ENCODE measurements around the gene RANBP2. TPM values are rescaled to one million over a fixed set of nuclear protein-coding genes. Genes with fewer than 3 reads are reported as not detected.

Gene RANBP2
- total RNA-seq, 4 donors from 2014 or later: 24.7 to 64.5 (median 52.5) TPM

DNA sequence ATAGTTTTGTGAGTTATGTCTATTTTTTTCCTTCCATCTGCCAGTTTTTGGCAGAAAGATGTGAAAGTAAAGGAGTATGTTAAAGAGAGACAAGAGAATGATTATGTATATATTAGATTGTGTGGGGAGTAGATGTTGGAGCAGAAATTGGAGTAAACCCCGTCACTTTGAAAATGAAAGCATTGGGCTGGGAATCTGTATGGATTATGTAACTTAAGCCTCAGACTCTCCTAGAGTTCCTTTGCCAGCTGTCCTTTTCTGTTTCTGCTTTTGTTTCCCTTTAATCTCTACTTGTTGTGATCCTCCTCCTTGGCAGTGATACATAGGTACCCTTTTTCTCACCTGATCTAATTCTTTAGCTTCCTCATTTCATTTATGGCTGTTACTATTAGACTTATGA lies 86.5 kb downstream of the RANBP2 start:
- in situ Hi-C loops (cut with MboI; ENCODE audit: low pct_ligation_motif_present in 1 of 4, low pct_unique_long_range_greater_than_20kb in 1 of 4, low sequenced_read_pairs in 3 of 4) (no loop called here), intact Hi-C loops (cut with DNase I; ENCODE audit: low total_unique reads) (no loop called here)
- 77 to 83% methylated on average over 1 of the region's 1 CpG for WGBS, 2 donors (ENCODE audit: low coverage in 1 of 2)
- Histone ChIP-seq H3K27ac (no peak overlapping the region), H3K36me3 (peaks cover 0 to 5% (median 0%) of the 10 kb centered on the region in 4 donors), H3K9me3 (peaks cover 0 to 18% of the 10 kb centered on the region in 2 donors), H3K27me3 (no peaks in the 10 kb centered on the region), H3K4me1 (no peaks in the 10 kb centered on the region), H3K4me3 (no peak overlapping the region)
- DNase-seq: no peak
- TF ChIP-seq POLR2AphosphoS5 (IDR thresholded peaks at IDR 0.05): no peak
- TF ChIP-seq, protein P1, sequence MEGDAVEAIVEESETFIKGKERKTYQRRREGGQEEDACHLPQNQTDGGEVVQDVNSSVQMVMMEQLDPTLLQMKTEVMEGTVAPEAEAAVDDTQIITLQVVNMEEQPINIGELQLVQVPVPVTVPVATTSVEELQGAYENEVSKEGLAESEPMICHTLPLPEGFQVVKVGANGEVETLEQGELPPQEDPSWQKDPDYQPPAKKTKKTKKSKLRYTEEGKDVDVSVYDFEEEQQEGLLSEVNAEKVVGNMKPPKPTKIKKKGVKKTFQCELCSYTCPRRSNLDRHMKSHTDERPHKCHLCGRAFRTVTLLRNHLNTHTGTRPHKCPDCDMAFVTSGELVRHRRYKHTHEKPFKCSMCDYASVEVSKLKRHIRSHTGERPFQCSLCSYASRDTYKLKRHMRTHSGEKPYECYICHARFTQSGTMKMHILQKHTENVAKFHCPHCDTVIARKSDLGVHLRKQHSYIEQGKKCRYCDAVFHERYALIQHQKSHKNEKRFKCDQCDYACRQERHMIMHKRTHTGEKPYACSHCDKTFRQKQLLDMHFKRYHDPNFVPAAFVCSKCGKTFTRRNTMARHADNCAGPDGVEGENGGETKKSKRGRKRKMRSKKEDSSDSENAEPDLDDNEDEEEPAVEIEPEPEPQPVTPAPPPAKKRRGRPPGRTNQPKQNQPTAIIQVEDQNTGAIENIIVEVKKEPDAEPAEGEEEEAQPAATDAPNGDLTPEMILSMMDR (IDR thresholded peaks at IDR 0.05): no peak
- TF ChIP-seq POLR2A (IDR thresholded peaks at IDR 0.05): no peak
- no peak for TF ChIP-seq EP300 (IDR thresholded peaks at IDR 0.05; ENCODE audit: low read depth)

DNA sequence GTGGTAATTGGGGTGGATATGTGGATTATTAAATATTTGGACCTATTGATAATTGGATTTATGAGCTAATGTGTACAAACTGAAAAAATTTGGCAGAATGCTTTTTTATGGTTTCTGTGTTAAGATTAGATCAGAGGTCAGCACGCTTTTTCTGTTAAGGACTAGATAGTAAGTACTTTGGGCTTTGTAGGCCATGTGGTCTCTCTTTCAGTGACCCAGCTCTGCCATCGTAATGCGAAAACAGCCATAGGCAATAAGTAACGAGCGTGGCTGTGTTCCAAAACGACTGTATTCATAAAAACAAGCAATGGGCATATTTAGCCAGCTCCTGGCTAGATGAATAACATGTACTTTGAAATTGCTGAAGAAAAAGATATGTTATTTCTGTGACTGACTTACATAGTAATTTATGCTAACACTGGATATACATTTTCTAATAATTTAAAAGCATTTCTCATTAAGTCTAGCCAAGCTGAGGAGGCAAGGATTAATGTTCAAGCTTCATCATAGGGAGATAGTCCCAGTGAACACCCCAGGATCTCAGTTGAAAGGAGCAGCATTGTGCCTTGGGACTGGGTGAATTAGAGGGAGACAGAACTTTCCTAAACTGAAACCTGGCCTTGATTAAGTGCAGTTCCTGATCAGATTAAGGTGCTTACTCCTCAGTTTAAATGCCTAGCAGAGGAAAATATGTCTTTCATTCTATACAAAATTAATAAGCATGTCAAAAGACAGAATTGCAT lies 87.3 kb downstream of the RANBP2 start:
- no peak for DNase-seq
- Histone ChIP-seq H3K4me1 (no peaks in the 10 kb centered on the region), H3K9me3 (peaks cover 0 to 18% of the 10 kb centered on the region in 2 donors), H3K36me3 (peaks cover 0 to 5% (median 0%) of the 10 kb centered on the region in 4 donors), H3K4me3 (no peak overlapping the region), H3K27me3 (no peaks in the 10 kb centered on the region), H3K27ac (no peak overlapping the region)
- TF ChIP-seq POLR2A (IDR thresholded peaks at IDR 0.05) (no peak), EP300 (IDR thresholded peaks at IDR 0.05; ENCODE audit: low read depth) (no peak), POLR2AphosphoS5 (IDR thresholded peaks at IDR 0.05) (no peak)
- TF ChIP-seq, protein P1 (IDR thresholded peaks at IDR 0.05): no peak
- in situ Hi-C loops (cut with MboI; ENCODE audit: low pct_ligation_motif_present in 1 of 4, low pct_unique_long_range_greater_than_20kb in 1 of 4, low sequenced_read_pairs in 3 of 4): no loop called here
- WGBS, 2 donors (ENCODE audit: low coverage in 1 of 2): 87 to 91% methylated on average over 6 of the region's 6 CpGs
- intact Hi-C loops (cut with DNase I; ENCODE audit: low total_unique reads): no loop called here

DNA sequence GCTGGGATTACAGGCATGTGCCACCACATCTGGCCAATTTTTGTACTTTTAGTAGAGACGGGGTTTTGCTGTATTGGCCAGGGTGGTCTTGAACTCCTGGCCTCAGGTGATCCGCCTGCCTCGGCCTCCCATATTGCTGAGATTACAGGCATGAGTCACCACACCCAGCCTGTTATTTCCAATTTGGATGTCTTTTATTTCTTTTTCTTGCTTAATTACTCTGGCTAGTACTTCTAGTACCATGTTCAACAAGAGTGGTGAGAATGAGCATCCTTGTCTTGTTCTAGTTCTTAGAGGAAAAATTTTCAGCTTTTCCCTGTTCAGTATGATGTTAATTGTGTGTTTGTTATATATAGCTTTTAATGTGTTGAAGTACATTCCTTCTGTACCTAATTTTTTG lies 90.7 kb downstream of the RANBP2 start:
- 91 to 100% methylated on average over 1 to 3 of the region's 3 CpGs for WGBS, 2 donors (ENCODE audit: low coverage in 1 of 2)
- Histone ChIP-seq H3K36me3 (peaks cover 0 to 5% (median 1%) of the 10 kb centered on the region in 4 donors), H3K4me3 (no peak overlapping the region), H3K9me3 (peaks cover 0 to 18% of the 10 kb centered on the region in 2 donors), H3K27me3 (no peaks in the 10 kb centered on the region), H3K27ac (no peak overlapping the region), H3K4me1 (no peaks in the 10 kb centered on the region)
- no peak for DNase-seq
- intact Hi-C loops (cut with DNase I; ENCODE audit: low total_unique reads) (no loop called here), in situ Hi-C loops (cut with MboI; ENCODE audit: low pct_ligation_motif_present in 1 of 4, low pct_unique_long_range_greater_than_20kb in 1 of 4, low sequenced_read_pairs in 3 of 4) (no loop called here)
- TF ChIP-seq, protein P1 (IDR thresholded peaks at IDR 0.05): no peak
- TF ChIP-seq POLR2AphosphoS5 (IDR thresholded peaks at IDR 0.05) (no peak), EP300 (IDR thresholded peaks at IDR 0.05; ENCODE audit: low read depth) (no peak), POLR2A (IDR thresholded peaks at IDR 0.05) (no peak)

DNA sequence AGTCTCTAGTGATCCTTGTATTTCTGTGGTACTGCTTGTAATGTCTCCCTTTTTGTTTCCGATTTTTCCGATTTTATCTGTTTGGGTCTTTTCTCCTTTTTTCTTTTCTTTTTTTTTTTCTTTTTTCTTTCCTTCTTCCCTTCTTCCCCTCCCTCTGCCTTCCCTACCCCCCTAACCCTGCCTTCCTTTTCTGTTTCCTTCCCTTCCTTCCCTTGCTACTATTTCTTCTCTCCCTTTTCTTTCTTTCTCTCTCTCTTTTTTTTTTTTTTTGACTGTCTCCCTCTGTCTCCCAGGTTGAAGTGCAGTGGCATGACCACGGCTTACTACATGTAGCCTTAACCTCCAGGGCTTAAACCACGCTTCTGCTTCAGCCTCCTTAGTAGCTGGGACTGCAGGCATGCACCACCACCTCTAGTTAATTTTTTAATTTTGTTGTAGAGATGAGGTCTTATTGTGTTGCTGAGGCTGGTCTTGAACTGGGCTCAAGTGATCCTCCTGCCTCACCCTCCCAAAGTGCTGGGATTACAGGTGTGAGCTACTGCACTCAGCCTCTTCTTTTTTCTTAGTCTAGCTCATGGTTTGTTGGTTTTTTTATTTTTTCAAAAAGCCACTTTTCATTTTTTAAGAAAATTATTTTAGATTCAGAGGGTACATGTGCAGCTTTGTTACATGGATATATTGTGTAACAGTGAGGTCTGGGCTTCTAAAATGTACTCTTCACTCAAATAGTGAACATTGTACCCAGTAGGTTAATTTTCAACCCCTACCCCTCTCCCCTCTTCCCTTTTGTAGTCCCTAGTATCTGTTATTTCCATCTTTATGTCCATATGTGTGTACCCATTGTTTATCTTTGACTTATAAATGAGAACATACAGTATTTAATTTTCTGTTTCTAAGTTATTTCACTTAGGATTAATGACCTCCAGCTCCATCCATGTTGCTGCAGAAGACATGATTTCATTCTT lies 92.0 kb downstream of the RANBP2 start:
- Histone ChIP-seq H3K4me3 (no peak overlapping the region), H3K36me3 (peaks cover 0 to 5% (median 1%) of the 10 kb centered on the region in 4 donors), H3K9me3 (peaks cover 0 to 18% of the 10 kb centered on the region in 2 donors), H3K27ac (no peak overlapping the region), H3K4me1 (no peaks in the 10 kb centered on the region), H3K27me3 (no peaks in the 10 kb centered on the region)
- no peak for TF ChIP-seq POLR2A (IDR thresholded peaks at IDR 0.05)
- TF ChIP-seq, protein P1 (IDR thresholded peaks at IDR 0.05): no peak
- TF ChIP-seq POLR2AphosphoS5 (IDR thresholded peaks at IDR 0.05): no peak
- no peak for TF ChIP-seq EP300 (IDR thresholded peaks at IDR 0.05; ENCODE audit: low read depth)
- 93 to 97% methylated on average over 3 to 4 of the region's 4 CpGs for WGBS, 2 donors (ENCODE audit: low coverage in 1 of 2)
- in situ Hi-C loops (cut with MboI; ENCODE audit: low pct_ligation_motif_present in 1 of 4, low pct_unique_long_range_greater_than_20kb in 1 of 4, low sequenced_read_pairs in 3 of 4) (no loop called here), intact Hi-C loops (cut with DNase I; ENCODE audit: low total_unique reads) (no loop called here)
- no peak for DNase-seq

Data from transverse colon (tissue), 4 donors.